ENCODE data around the gene CYP26A1. TPM values are rescaled to one million over a fixed set of nuclear protein-coding genes. Genes with fewer than 3 reads are reported as not detected.

The CYP26A1 gene
- total RNA-seq (2014; rRNA removed; shearing (Covaris generic)) = 1.2 and 1.7 TPM in 2 replicates

DNA sequence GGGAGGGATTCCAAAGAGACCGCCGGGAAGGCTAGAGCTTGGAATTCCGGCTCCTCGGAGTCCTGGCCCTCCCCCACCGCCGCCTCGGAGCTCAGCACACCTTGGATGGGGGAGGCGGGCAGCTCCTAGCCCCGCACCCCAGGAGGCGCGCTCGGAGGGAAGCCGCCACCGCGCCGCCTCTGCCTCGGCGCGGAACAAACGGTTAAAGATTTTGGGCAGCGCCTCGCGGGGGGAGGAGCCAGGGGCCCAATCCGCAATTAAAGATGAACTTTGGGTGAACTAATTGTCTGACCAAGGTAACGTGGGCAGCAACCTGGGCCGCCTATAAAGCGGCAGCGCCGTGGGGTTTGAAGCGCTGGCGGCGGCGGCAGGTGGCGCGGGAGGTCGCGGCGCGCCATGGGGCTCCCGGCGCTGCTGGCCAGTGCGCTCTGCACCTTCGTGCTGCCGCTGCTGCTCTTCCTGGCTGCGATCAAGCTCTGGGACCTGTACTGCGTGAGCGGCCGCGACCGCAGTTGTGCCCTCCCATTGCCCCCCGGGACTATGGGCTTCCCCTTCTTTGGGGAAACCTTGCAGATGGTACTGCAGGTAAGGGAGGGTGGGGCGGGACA, at the start of gene CYP26A1:
CYP26A1 (plus strand) TSS at position 355 of the 608 bp plus-strand sequence; CDS start at position 397, 42 bp downstream.
- H3K36me3 ChIP-seq = no peaks in the 10 kb centered on the region
- H3K4me1 ChIP-seq (replicated peaks) = peaks cover 60% of the 10 kb centered on the region
- H3K27ac ChIP-seq = no peak within 1 kb of the TSS
- peaks cover 21% of the 10 kb centered on the region for H3K27me3 ChIP-seq (replicated peaks)
- H3K9me3 ChIP-seq (replicated peaks) = no peaks in the 10 kb centered on the region
- peak within 1 kb of the TSS; percentile 41 for H3K4me3 ChIP-seq
- peak in 1 of 2 experiments; percentile 33 for DNase-seq (ENCODE audit: low read depth in 1 of 2, low spot score in 2 of 2)

DNA sequence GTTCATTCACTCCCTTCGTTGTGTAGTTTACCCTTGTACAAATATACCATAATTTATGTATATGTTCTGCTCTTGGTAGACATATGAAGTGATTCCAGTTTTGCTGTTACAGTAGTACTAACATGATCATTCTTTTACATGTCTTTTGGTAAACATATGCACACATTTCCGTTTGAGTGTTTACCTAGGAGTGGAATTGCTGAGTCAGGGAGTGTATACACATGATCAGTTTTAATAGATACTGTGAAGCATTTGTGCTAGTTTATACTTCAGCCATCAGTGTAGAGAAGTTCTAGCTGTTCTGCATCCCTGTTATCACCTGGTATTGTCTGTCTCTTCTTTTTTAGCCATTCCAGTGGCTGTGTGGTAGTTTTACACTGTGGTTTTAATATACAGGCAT, 47.6 kb upstream of the CYP26A1 start:
- H3K27ac ChIP-seq = no peak overlapping the region
- DNase-seq (ENCODE audit: low read depth in 1 of 2, low spot score in 2 of 2) = no peak
- peaks cover 8% of the 10 kb centered on the region; the same call in 1 of the 2 replicates for H3K9me3 ChIP-seq (replicated peaks)
- no peaks in the 10 kb centered on the region for H3K27me3 ChIP-seq (replicated peaks)
- H3K36me3 ChIP-seq = peaks cover 9% of the 10 kb centered on the region
- no peak overlapping the region for H3K4me3 ChIP-seq
- peaks cover 28% of the 10 kb centered on the region for H3K4me1 ChIP-seq (replicated peaks)

- H3K27me3 ChIP-seq (replicated peaks) = no peaks in the 10 kb centered on the region
- peaks cover 8% of the 10 kb centered on the region; the same call in 1 of the 2 replicates for H3K9me3 ChIP-seq (replicated peaks)
- H3K27ac ChIP-seq = no peak overlapping the region
- no peak overlapping the region for H3K4me3 ChIP-seq
- peaks cover 41% of the 10 kb centered on the region for H3K4me1 ChIP-seq (replicated peaks)
- DNase-seq (ENCODE audit: low read depth in 1 of 2, low spot score in 2 of 2) = no peak
- peaks cover 9% of the 10 kb centered on the region for H3K36me3 ChIP-seq
Measured at GRCh38 chr10:93027508-93027907, 46.2 kb upstream of the CYP26A1 start.

GRCh38 chr10:93028883-93029282, 44.8 kb upstream of the CYP26A1 start:
- Histone ChIP-seq H3K4me1 (replicated peaks) (peaks cover 54% of the 10 kb centered on the region), H3K4me3 (no peak overlapping the region), H3K27me3 (replicated peaks) (no peaks in the 10 kb centered on the region), H3K27ac (peak overlapping the region; percentile 93), H3K36me3 (peaks cover 9% of the 10 kb centered on the region), H3K9me3 (replicated peaks) (peaks cover 8% of the 10 kb centered on the region; the same call in 1 of the 2 replicates)
- peak; percentile 52 to 61 for DNase-seq (ENCODE audit: low read depth in 1 of 2, low spot score in 2 of 2)

DNA sequence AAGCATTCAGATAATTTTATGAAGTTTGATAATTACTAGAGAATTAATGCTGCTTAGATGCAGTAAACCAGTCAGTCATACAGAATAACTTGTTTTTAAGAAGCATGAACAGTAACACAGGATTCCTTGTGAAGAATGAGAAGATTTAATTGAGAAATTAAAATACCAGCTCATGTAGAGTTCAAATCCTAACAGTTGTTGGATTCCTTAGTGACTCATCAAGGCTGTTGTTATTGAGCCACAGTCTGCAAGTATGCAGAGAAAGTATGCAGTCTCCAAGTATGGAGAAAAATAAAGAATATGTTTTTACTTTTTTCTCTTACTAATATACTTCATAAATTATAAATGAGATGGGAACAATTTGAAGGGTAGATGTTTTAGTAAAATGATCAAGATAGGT, 43.3 kb upstream of the CYP26A1 start:
- Histone ChIP-seq H3K27me3 (replicated peaks) (no peaks in the 10 kb centered on the region), H3K27ac (peak overlapping the region; percentile 93), H3K4me3 (no peak overlapping the region), H3K9me3 (replicated peaks) (peaks cover 8% of the 10 kb centered on the region; the same call in 1 of the 2 replicates), H3K36me3 (peaks cover 9% of the 10 kb centered on the region), H3K4me1 (replicated peaks) (peaks cover 67% of the 10 kb centered on the region)
- DNase-seq (ENCODE audit: low read depth in 1 of 2, low spot score in 2 of 2) = peak in 1 of 2 experiments; percentile 71

- Histone ChIP-seq H3K4me3 (no peak overlapping the region), H3K36me3 (peaks cover 6% of the 10 kb centered on the region), H3K27ac (peak overlapping the region; percentile 15), H3K27me3 (replicated peaks) (no peaks in the 10 kb centered on the region), H3K4me1 (replicated peaks) (peaks cover 67% of the 10 kb centered on the region), H3K9me3 (replicated peaks) (peaks cover 5% of the 10 kb centered on the region; the same call in 1 of the 2 replicates)
- DNase-seq (ENCODE audit: low read depth in 1 of 2, low spot score in 2 of 2) = no peak
Measured at GRCh38 chr10:93032105-93032808, 41.4 kb upstream of the CYP26A1 start.

- 0 out of 2 replicates have a peak, but pooled peaks cover under 1% of the 10 kb centered on the region for H3K9me3 ChIP-seq (replicated peaks)
- H3K4me1 ChIP-seq (replicated peaks) = peaks cover 67% of the 10 kb centered on the region
- H3K36me3 ChIP-seq = peaks cover 1% of the 10 kb centered on the region; the same call in 1 of the 2 replicates
- DNase-seq (ENCODE audit: low read depth in 1 of 2, low spot score in 2 of 2) = peak in 1 of 2 experiments; percentile 14
- H3K27me3 ChIP-seq (replicated peaks) = no peaks in the 10 kb centered on the region
- H3K27ac ChIP-seq = peak overlapping the region; percentile 15
- H3K4me3 ChIP-seq = no peak overlapping the region
Measured at GRCh38 chr10:93032809-93033137, 40.9 kb upstream of the CYP26A1 start.

- Histone ChIP-seq H3K9me3 (replicated peaks) (no peaks in the 10 kb centered on the region), H3K27me3 (replicated peaks) (no peaks in the 10 kb centered on the region), H3K4me3 (no peak overlapping the region), H3K4me1 (replicated peaks) (peaks cover 55% of the 10 kb centered on the region), H3K27ac (peak overlapping the region; percentile 4; the same call in 1 of the 2 replicates), H3K36me3 (no peaks in the 10 kb centered on the region)
- DNase-seq (ENCODE audit: low read depth in 1 of 2, low spot score in 2 of 2) = peak in 1 of 2 experiments; percentile 31
Measured at GRCh38 chr10:93034426-93034825, 39.3 kb upstream of the CYP26A1 start.

DNA sequence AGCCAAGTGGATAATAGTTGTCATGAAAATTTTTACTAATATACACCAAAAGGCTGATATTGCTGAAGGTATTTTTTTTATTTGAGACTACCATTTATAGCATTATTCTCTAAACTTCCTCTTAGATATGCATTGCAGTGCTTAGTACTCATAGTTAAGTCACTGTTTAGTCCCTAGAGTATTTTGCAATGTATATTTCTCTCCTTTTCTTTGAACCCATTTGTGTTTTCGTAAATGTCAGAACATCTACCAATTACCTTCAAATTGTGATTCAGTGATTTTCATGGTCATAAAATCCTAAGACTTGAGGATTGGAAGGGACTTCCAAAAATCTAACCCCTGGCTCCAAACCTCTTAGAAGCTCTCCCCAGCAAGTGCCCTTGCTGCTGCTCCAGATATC, 34.6 kb upstream of the CYP26A1 start:
- Histone ChIP-seq H3K27ac (no peak overlapping the region), H3K4me1 (replicated peaks) (peaks cover 31% of the 10 kb centered on the region), H3K27me3 (replicated peaks) (no peaks in the 10 kb centered on the region), H3K36me3 (no peaks in the 10 kb centered on the region), H3K4me3 (no peak overlapping the region), H3K9me3 (replicated peaks) (no peaks in the 10 kb centered on the region)
- no peak for DNase-seq (ENCODE audit: low read depth in 1 of 2, low spot score in 2 of 2)

DNA sequence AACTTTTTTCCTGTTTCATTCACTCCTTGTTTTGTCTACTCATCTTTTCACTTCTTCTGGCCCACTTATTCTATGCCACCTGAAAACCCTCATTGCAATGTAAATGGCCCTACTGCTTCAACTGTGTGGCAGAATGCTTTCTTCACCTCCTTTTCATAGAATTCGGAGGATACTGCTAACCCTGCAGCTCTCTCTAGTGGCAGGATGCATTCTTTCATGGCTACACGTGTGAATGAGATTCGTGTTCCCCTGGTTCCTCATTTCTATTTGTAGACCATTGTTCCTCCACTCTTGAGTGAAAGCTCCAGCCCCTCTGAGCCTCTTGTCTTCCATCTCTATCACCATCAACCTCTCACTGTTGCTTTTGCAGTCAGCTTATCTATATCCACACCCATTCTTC, 34.0 kb upstream of the CYP26A1 start:
- peak in 1 of 2 experiments; percentile 51 for DNase-seq (ENCODE audit: low read depth in 1 of 2, low spot score in 2 of 2)
- H3K27ac ChIP-seq = no peak overlapping the region
- H3K4me3 ChIP-seq = no peak overlapping the region
- no peaks in the 10 kb centered on the region for H3K27me3 ChIP-seq (replicated peaks)
- no peaks in the 10 kb centered on the region for H3K36me3 ChIP-seq
- H3K4me1 ChIP-seq (replicated peaks) = peaks cover 25% of the 10 kb centered on the region
- H3K9me3 ChIP-seq (replicated peaks) = no peaks in the 10 kb centered on the region

DNA sequence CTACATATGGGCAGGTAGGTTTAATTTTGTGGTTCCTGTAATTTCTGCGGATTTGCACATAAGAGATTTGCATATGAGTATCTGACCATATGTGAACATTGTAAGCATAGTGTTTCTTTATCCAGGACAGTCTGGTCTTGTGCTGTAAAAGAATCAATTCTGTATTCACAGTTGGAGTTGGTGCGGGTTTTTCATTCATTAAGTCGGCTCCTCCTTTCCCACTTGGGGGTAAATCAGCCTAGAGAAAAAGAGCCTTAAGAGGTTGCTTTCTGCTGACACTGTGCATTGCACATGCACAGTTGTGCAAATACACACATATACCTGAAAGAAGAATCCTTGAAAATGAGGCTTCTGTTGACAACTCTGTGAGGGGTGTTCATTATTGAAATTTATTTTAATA, 19.2 kb upstream of the CYP26A1 start:
- DNase-seq (ENCODE audit: low read depth in 1 of 2, low spot score in 2 of 2) = no peak
- H3K4me1 ChIP-seq (replicated peaks) = peaks cover 55% of the 10 kb centered on the region
- no peak overlapping the region for H3K4me3 ChIP-seq
- H3K27ac ChIP-seq = no peak overlapping the region
- no peaks in the 10 kb centered on the region for H3K9me3 ChIP-seq (replicated peaks)
- no peaks in the 10 kb centered on the region for H3K36me3 ChIP-seq
- no peaks in the 10 kb centered on the region for H3K27me3 ChIP-seq (replicated peaks)

- Histone ChIP-seq H3K9me3 (replicated peaks) (peaks cover 9% of the 10 kb centered on the region; the same call in 1 of the 2 replicates), H3K4me1 (replicated peaks) (peaks cover 34% of the 10 kb centered on the region), H3K4me3 (no peak overlapping the region), H3K27ac (peak overlapping the region; percentile 37), H3K27me3 (replicated peaks) (no peaks in the 10 kb centered on the region), H3K36me3 (peaks cover 6% of the 10 kb centered on the region; the same call in 1 of the 2 replicates)
- peak in 1 of 2 experiments; percentile 31 for DNase-seq (ENCODE audit: low read depth in 1 of 2, low spot score in 2 of 2)
Measured at GRCh38 chr10:93058139-93058538, 15.6 kb upstream of the CYP26A1 start.

- H3K27me3 ChIP-seq (replicated peaks) = no peaks in the 10 kb centered on the region; the same call in 1 of the 2 replicates
- H3K27ac ChIP-seq = no peak within 1 kb of the TSS
- peaks cover 6% of the 10 kb centered on the region; the same call in 1 of the 2 replicates for H3K36me3 ChIP-seq
- H3K9me3 ChIP-seq (replicated peaks) = peaks cover 9% of the 10 kb centered on the region; the same call in 1 of the 2 replicates
- DNase-seq (ENCODE audit: low read depth in 1 of 2, low spot score in 2 of 2) = no peak
- H3K4me3 ChIP-seq = no peak within 1 kb of the TSS
- H3K4me1 ChIP-seq (replicated peaks) = peaks cover 29% of the 10 kb centered on the region
Measured at GRCh38 chr10:93059975-93060886, 13.5 kb upstream of the CYP26A1 start, which contains the start of gene CYP26C1. CYP26C1 (plus strand) TSS chr10:93060798; CDS start chr10:93061264, 466 bp downstream.

Measured in SJSA1 (cell line).